Astrocyte (in vitro differentiated cells and primary cell): ENCODE data around the gene VAV2. TPM values are rescaled to one million over a fixed set of nuclear protein-coding genes. Genes with fewer than 3 reads are reported as not detected.

Experiments
- DNase-seq: peaks from one replicate; pipeline ENCODE4 v3.0.0-alpha.2; 2010; ENCODE audit warnings: low read depth
- FAIRE-seq: peaks from 2 replicates; lab custom pipeline; 2011; peaks lifted over from hg19 to GRCh38; lab: Jason Lieb, UNC
- H2AFZ ChIP-seq: 2 replicates; pipeline ENCODE4 v1.6.0; 2012; ENCODE audit warnings: low read depth, low read length, inconsistent platforms
- H3K27ac ChIP-seq: 2 replicates; pipeline ENCODE4 v1.5.1; 2011; ENCODE audit warnings: low read depth, low read length, inconsistent platforms
- H3K27me3 ChIP-seq: 2 replicates; pipeline ENCODE4 v1.6.0; 2011; ENCODE audit warnings: low read length, inconsistent platforms; ENCODE audit not compliant: insufficient read depth
- H3K36me3 ChIP-seq: 2 replicates; pipeline ENCODE4 v1.5.1; 2011; ENCODE audit warnings: low read length, inconsistent platforms; ENCODE audit not compliant: insufficient read depth
- H3K4me1 ChIP-seq: 2 replicates; pipeline ENCODE4 v1.5.1; 2011; ENCODE audit warnings: low read length, inconsistent platforms; ENCODE audit not compliant: insufficient read depth
- H3K4me2 ChIP-seq: 2 replicates; pipeline ENCODE4 v1.6.0; 2012; ENCODE audit warnings: low read length, inconsistent platforms
- H3K4me3 ChIP-seq: 2 replicates; pipeline ENCODE4 v1.5.1; 2011; ENCODE audit warnings: low read depth, mild to moderate bottlenecking, low read length, inconsistent platforms; ENCODE audit not compliant: insufficient read depth
- H3K79me2 ChIP-seq: 2 replicates; pipeline ENCODE4 v1.6.0; 2012; ENCODE audit warnings: mild to moderate bottlenecking, low read length, inconsistent platforms; ENCODE audit not compliant: insufficient read depth
- H3K9ac ChIP-seq: 2 replicates; pipeline ENCODE4 v1.6.0; 2012; ENCODE audit warnings: mild to moderate bottlenecking, low read length, inconsistent platforms
- H3K9me3 ChIP-seq: 2 replicates; pipeline ENCODE4 v1.5.1; 2012; ENCODE audit warnings: low read depth, mild to moderate bottlenecking, low read length, inconsistent platforms; ENCODE audit not compliant: insufficient read depth
- H4K20me1 ChIP-seq: 2 replicates; pipeline ENCODE4 v1.6.0; 2012; ENCODE audit warnings: low read length, inconsistent platforms; ENCODE audit not compliant: insufficient read depth
- H3K27ac Mint-ChIP-seq: one replicate; pipeline ENCODE4 v1.8.0; 2021; ENCODE audit warnings: mild to moderate bottlenecking, mixed read lengths; ENCODE audit not compliant: unreplicated experiment
- H3K27me3 Mint-ChIP-seq: one replicate; pipeline ENCODE4 v1.8.0; 2021; ENCODE audit warnings: low read depth, mixed read lengths; ENCODE audit not compliant: unreplicated experiment
- H3K36me3 Mint-ChIP-seq: one replicate; pipeline ENCODE4 v1.8.0; 2021; ENCODE audit warnings: low read depth, mixed read lengths; ENCODE audit not compliant: unreplicated experiment
- H3K4me1 Mint-ChIP-seq: one replicate; pipeline ENCODE4 v1.8.0; 2021; ENCODE audit warnings: low read depth, mixed read lengths; ENCODE audit not compliant: unreplicated experiment
- H3K4me3 Mint-ChIP-seq: one replicate; pipeline ENCODE4 v1.8.0; 2021; ENCODE audit warnings: mild to moderate bottlenecking, moderate library complexity, mixed read lengths; ENCODE audit not compliant: unreplicated experiment
- H3K9me3 Mint-ChIP-seq: one replicate; pipeline ENCODE4 v1.8.0; 2021; ENCODE audit warnings: mild to moderate bottlenecking, mixed read lengths; ENCODE audit not compliant: unreplicated experiment
- EZH2 ChIP-seq: IDR thresholded peaks from 2 replicates; pipeline ENCODE4 v1.6.1; 2012; ENCODE audit warnings: mild to moderate bottlenecking, low read length, inconsistent platforms; ENCODE audit not compliant: insufficient read depth
- total RNA-seq: library from RNA; stranded (reverse); gene quantifications from 2 replicates; pipeline ENCODE4 v1.2.1, GENCODE V29; 2021
- TF ChIP-seq, protein P1 (sequence below): IDR thresholded peaks from 2 replicates; pipeline ENCODE4 v1.5.1; 2011; ENCODE audit warnings: low read depth, mild to moderate bottlenecking, inconsistent platforms, low read length, moderate library complexity; ENCODE audit not compliant: insufficient read depth

VAV2 gene
- total RNA-seq, 1 donor from 2014 or later, result 36.5 TPM

DNA sequence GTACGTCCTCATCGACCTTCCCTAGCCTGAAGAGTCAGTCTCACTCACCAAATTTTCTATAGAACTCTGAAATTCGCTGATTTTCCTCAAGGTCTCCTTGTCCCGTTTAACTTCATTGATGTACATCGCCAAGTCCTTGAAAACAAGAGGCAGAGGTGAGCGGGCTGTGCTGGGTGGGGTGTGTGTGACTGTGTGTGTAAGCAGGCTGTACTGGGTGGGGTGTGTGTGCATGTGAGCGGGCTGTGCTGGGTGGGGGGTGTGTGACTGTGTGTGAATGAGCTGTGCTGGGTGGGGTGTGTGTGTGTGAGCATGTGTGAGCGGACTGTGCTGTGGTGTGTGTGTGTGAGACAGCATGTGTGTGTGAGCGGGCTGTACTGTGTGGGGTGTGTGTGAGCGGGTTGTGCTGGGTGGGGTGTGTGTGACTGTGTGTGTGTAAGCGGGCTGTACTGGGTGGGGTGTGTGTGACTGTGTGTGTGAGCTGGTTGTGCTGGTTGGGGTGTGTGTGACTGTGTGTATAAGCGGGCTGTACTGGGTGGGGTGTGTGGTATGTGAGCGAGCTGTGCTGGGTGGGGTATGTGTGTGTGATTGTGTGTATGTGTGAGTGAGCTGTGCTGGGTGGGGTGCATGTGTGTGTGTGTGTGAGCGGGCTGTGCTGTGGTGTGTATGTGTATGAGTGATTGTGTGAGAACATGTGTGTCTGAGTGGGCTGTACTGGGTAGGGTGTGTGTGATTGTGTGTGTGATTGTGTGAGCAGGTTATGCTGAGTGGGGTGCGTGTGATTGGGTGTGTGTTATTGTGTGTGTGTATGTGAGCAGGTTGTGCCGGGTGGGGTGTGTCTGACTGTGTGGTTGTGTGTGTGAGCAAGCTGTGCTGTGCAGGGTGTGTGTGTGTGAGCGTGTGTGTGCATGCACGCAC is 200.1 kb downstream of the VAV2 start:
- no peak for FAIRE-seq

GRCh38 chr9:133791069-133791468 is 201.1 kb downstream of the VAV2 start:
- H3K9ac ChIP-seq, result no peak overlapping the region
- no peaks in the 10 kb centered on the region for H3K27me3 ChIP-seq
- TF ChIP-seq, protein P1, sequence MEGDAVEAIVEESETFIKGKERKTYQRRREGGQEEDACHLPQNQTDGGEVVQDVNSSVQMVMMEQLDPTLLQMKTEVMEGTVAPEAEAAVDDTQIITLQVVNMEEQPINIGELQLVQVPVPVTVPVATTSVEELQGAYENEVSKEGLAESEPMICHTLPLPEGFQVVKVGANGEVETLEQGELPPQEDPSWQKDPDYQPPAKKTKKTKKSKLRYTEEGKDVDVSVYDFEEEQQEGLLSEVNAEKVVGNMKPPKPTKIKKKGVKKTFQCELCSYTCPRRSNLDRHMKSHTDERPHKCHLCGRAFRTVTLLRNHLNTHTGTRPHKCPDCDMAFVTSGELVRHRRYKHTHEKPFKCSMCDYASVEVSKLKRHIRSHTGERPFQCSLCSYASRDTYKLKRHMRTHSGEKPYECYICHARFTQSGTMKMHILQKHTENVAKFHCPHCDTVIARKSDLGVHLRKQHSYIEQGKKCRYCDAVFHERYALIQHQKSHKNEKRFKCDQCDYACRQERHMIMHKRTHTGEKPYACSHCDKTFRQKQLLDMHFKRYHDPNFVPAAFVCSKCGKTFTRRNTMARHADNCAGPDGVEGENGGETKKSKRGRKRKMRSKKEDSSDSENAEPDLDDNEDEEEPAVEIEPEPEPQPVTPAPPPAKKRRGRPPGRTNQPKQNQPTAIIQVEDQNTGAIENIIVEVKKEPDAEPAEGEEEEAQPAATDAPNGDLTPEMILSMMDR, result no peak
- TF ChIP-seq EZH2, result no peak
- H3K27me3 Mint-ChIP-seq, result no peaks in the 10 kb centered on the region
- H3K4me3 ChIP-seq, result no peak overlapping the region
- FAIRE-seq (no peak), DNase-seq (no peak)
- no peaks in the 10 kb centered on the region for H3K79me2 ChIP-seq
- peaks cover 4% of the 10 kb centered on the region for H3K36me3 ChIP-seq
- peaks cover 30% of the 10 kb centered on the region for H4K20me1 ChIP-seq
- no peak overlapping the region for H2AFZ ChIP-seq
- H3K36me3 Mint-ChIP-seq, result peaks cover 10% of the 10 kb centered on the region
- H3K4me1 ChIP-seq, result peaks cover 3% of the 10 kb centered on the region
- peaks cover 4% of the 10 kb centered on the region for H3K4me1 Mint-ChIP-seq
- H3K4me2 ChIP-seq, result no peak overlapping the region
- no peaks in the 10 kb centered on the region for H3K9me3 Mint-ChIP-seq
- no peak overlapping the region for H3K27ac Mint-ChIP-seq
- no peak overlapping the region for H3K4me3 Mint-ChIP-seq
- no peak overlapping the region for H3K27ac ChIP-seq
- no peaks in the 10 kb centered on the region for H3K9me3 ChIP-seq

More for the DNA sequence above, 200.1 kb downstream of the VAV2 start:
- H3K9me3 Mint-ChIP-seq, result no peaks in the 10 kb centered on the region
- DNase-seq, result no peak
- Histone ChIP-seq H3K9me3 (no peaks in the 10 kb centered on the region), H3K27ac (no peak overlapping the region), H3K4me1 (peaks cover 3% of the 10 kb centered on the region), H3K4me2 (no peak overlapping the region), H3K79me2 (no peaks in the 10 kb centered on the region), H3K36me3 (peaks cover 4% of the 10 kb centered on the region), H4K20me1 (peaks cover 23% of the 10 kb centered on the region), H3K4me3 (no peak overlapping the region), H3K27me3 (no peaks in the 10 kb centered on the region), H2AFZ (no peak overlapping the region), H3K9ac (no peak overlapping the region)
- H3K4me1 Mint-ChIP-seq, result peaks cover under 1% of the 10 kb centered on the region
- TF ChIP-seq, protein P1, result no peak
- TF ChIP-seq EZH2, result no peak
- no peak overlapping the region for H3K4me3 Mint-ChIP-seq
- H3K27me3 Mint-ChIP-seq, result no peaks in the 10 kb centered on the region
- H3K36me3 Mint-ChIP-seq, result peaks cover 10% of the 10 kb centered on the region
- H3K27ac Mint-ChIP-seq, result no peak overlapping the region

DNA sequence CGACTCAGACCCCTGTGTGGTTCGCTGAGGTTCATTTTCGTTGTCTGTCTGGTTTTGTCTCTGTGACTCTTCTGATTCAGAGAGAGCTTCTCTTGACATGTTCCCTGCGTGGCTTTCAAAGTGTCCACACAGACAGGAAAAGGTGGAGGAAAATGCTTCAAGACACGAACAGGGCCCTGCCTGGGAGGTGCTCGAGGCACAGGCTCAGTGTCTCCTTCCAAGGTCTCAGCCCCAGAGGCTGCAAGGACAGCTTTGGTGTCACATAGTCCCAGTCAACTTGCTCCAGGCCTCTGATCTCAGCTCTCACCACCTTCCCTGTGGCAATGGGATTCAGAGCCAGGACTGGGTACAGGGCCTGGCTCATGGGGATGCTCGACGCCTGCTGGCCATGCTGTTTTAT is 202.3 kb downstream of the VAV2 start:
- TF ChIP-seq, protein P1, result no peak
- TF ChIP-seq EZH2, result no peak
- FAIRE-seq, result no peak

More for the DNA sequence above, 202.3 kb downstream of the VAV2 start:
- peaks cover 4% of the 10 kb centered on the region for H3K4me1 Mint-ChIP-seq
- Histone ChIP-seq H3K9me3 (no peaks in the 10 kb centered on the region), H3K79me2 (no peaks in the 10 kb centered on the region), H3K36me3 (peaks cover 4% of the 10 kb centered on the region), H3K4me3 (no peak overlapping the region), H4K20me1 (peaks cover 25% of the 10 kb centered on the region), H3K9ac (no peak overlapping the region), H3K27ac (no peak overlapping the region), H3K4me1 (peaks cover 3% of the 10 kb centered on the region), H3K4me2 (no peak overlapping the region), H3K27me3 (no peaks in the 10 kb centered on the region), H2AFZ (no peak overlapping the region)
- H3K27me3 Mint-ChIP-seq, result no peaks in the 10 kb centered on the region
- DNase-seq, result no peak
- no peaks in the 10 kb centered on the region for H3K9me3 Mint-ChIP-seq
- no peak overlapping the region for H3K4me3 Mint-ChIP-seq
- peaks cover 11% of the 10 kb centered on the region for H3K36me3 Mint-ChIP-seq
- H3K27ac Mint-ChIP-seq, result no peak overlapping the region
